ENCODE results near the gene ADGRL2. TPM values are rescaled to one million over a fixed set of nuclear protein-coding genes. Genes with fewer than 3 reads are reported as not detected.
A peak's percentile ranks its signal among the peaks of the same experiment; 100 is the strongest.

Gene ADGRL2
- total RNA-seq, 2 donors from 2014 or later, result 83.1 to 121 TPM

- Histone ChIP-seq H3K36me3 (no peaks in the 10 kb centered on the region), H3K4me1 (peaks cover 0 to 9% of the 10 kb centered on the region in 2 donors), H3K27ac (no peak overlapping the region), H3K9me3 (no peaks in the 10 kb centered on the region), H3K4me3 (no peak overlapping the region), H3K27me3 (no peaks in the 10 kb centered on the region)
- DNase-seq (ENCODE audit: low spot score), result no peak
- no peak for TF ChIP-seq CTCF (IDR thresholded peaks at IDR 0.05)
Measured at GRCh38 chr1:81894867-81895266, 94.1 kb downstream of the ADGRL2 start.

GRCh38 chr1:81899214-81899821 is 98.6 kb downstream of the ADGRL2 start:
- Histone ChIP-seq H3K27ac (no peak overlapping the region), H3K9me3 (no peaks in the 10 kb centered on the region), H3K4me3 (no peak overlapping the region), H3K4me1 (peaks cover 0 to 5% of the 10 kb centered on the region in 2 donors), H3K36me3 (no peaks in the 10 kb centered on the region), H3K27me3 (no peaks in the 10 kb centered on the region)
- no peak for TF ChIP-seq CTCF (IDR thresholded peaks at IDR 0.05)
- no peak for DNase-seq (ENCODE audit: low spot score)

- no peak for TF ChIP-seq CTCF (IDR thresholded peaks at IDR 0.05)
- DNase-seq (ENCODE audit: low spot score), result no peak
Measured at GRCh38 chr1:81907575-81907974, 106.8 kb downstream of the ADGRL2 start.

GRCh38 chr1:81912383-81912782 is 111.6 kb downstream of the ADGRL2 start:
- Histone ChIP-seq H3K9me3 (no peaks in the 10 kb centered on the region), H3K4me1 (no peaks in the 10 kb centered on the region), H3K27ac (no peak overlapping the region), H3K36me3 (peaks cover 6% of the 10 kb centered on the region), H3K27me3 (no peaks in the 10 kb centered on the region), H3K4me3 (no peak overlapping the region)
- DNase-seq (ENCODE audit: low spot score), result no peak
- no peak for TF ChIP-seq CTCF (IDR thresholded peaks at IDR 0.05)

More at GRCh38 chr1:81907575-81907974, 106.8 kb downstream of the ADGRL2 start:
- H3K9me3 ChIP-seq, result no peaks in the 10 kb centered on the region
- peaks cover 6% of the 10 kb centered on the region for H3K36me3 ChIP-seq
- H3K27ac ChIP-seq, result no peak overlapping the region
- no peaks in the 10 kb centered on the region for H3K4me1 ChIP-seq
- no peaks in the 10 kb centered on the region for H3K27me3 ChIP-seq
- H3K4me3 ChIP-seq, result no peak overlapping the region

GRCh38 chr1:81915937-81916336 is 115.2 kb downstream of the ADGRL2 start:
- Histone ChIP-seq H3K9me3 (no peaks in the 10 kb centered on the region), H3K36me3 (no peaks in the 10 kb centered on the region), H3K27ac (no peak overlapping the region), H3K4me1 (peaks cover 0 to 12% of the 10 kb centered on the region in 2 donors), H3K4me3 (no peak overlapping the region), H3K27me3 (no peaks in the 10 kb centered on the region)
- TF ChIP-seq CTCF (IDR thresholded peaks at IDR 0.05), result no peak
- no peak for DNase-seq (ENCODE audit: low spot score)

- Histone ChIP-seq H3K36me3 (no peaks in the 10 kb centered on the region), H3K9me3 (no peaks in the 10 kb centered on the region), H3K27me3 (no peaks in the 10 kb centered on the region), H3K27ac (peak overlapping the region; percentile 41 to 68), H3K4me3 (peak overlapping the region in 1 of 2 donors; percentile 15), H3K4me1 (peaks cover 0 to 27% of the 10 kb centered on the region in 2 donors)
- peak; percentile 64 for DNase-seq (ENCODE audit: low spot score)
- no peak for TF ChIP-seq CTCF (IDR thresholded peaks at IDR 0.05)
Measured at GRCh38 chr1:81920245-81920740, 119.6 kb downstream of the ADGRL2 start.
